Measurements from ENCODE around the gene CRAMP1. TPM values are rescaled to one million over a fixed set of nuclear protein-coding genes. Genes with fewer than 3 reads are reported as not detected.

Gene CRAMP1
- total and polyA plus RNA-seq, 2 of the 8 experiments (the other 6 are each of a cell fraction or from before 2014, with no cell fraction given), result 19.2 to 23.2 TPM

GRCh38 chr16:1633310-1633709 lies 21.1 kb downstream of the CRAMP1 start:
- peaks cover 0 to 45% of the 10 kb centered on the region in 2 experiments; a peak in 2 of 4 replicates for H3K79me2 ChIP-seq (ENCODE audit: control insufficient read depth in 1 of 2, insufficient read depth in 2 of 2, low read length in 2 of 2)
- ChIA-PET POLR2A (ENCODE audit: partially characterized antibody) (no interaction called here), CTCF (ENCODE audit: partially characterized antibody) (no interaction called here)
- H4K91ac ChIP-seq (replicated peaks; ENCODE audit: insufficient read length, low read length), result no peak overlapping the region
- H3K18ac ChIP-seq (ENCODE audit: extremely low read depth, low read length), result no peak overlapping the region
- H3K23ac ChIP-seq (ENCODE audit: insufficient read length), result no peak overlapping the region
- peaks cover 17 to 39% (median 21%) of the 10 kb centered on the region in 4 experiments; a peak in 7 of 8 replicates for H3K36me3 ChIP-seq (ENCODE audit: control insufficient read depth in 2 of 4, insufficient read depth in 4 of 4, low read length in 3 of 4)
- no peak overlapping the region for H2BK15ac ChIP-seq (ENCODE audit: low read length)
- H3K4ac ChIP-seq (replicated peaks; ENCODE audit: insufficient read length, low read depth, low read length), result no peak overlapping the region
- no peak for FAIRE-seq
- peaks cover 21% of the 10 kb centered on the region for H3K79me1 ChIP-seq (ENCODE audit: low read depth, low read length)
- H3K4me3 ChIP-seq (ENCODE audit: extremely low read depth in 1 of 4, insufficient read depth in 2 of 4, low read depth in 3 of 4, low read length in 4 of 4), result no peak overlapping the region
- H3K9me3 ChIP-seq (ENCODE audit: insufficient read depth in 2 of 2, low read depth in 1 of 2, low read length in 1 of 2), result no peaks in the 10 kb centered on the region
- no peak overlapping the region for H3K9ac ChIP-seq (replicated peaks in 1 of 4; ENCODE audit: extremely low read depth in 1 of 4, low read depth in 3 of 4, low read length in 3 of 4)
- H2AFZ ChIP-seq (ENCODE audit: low read length), result no peak overlapping the region
- H3K23me2 ChIP-seq (ENCODE audit: low read depth, low read length), result no peaks in the 10 kb centered on the region
- no peak overlapping the region for H3K27ac ChIP-seq (ENCODE audit: low read depth, low read length)
- H3K4me1 ChIP-seq (replicated peaks in 1 of 4; ENCODE audit: control insufficient read depth in 3 of 4, insufficient read depth in 4 of 4, low read length in 3 of 4), result no peaks in the 10 kb centered on the region
- no peak overlapping the region for H4K8ac ChIP-seq (ENCODE audit: extremely low read depth, insufficient read depth, low read length)
- no peak overlapping the region for H2BK12ac ChIP-seq (ENCODE audit: low read depth, low read length)
- H2BK5ac ChIP-seq (ENCODE audit: low read depth, low read length), result no peak overlapping the region
- H3K27me3 ChIP-seq (replicated peaks in 1 of 4; ENCODE audit: control insufficient read depth in 3 of 4, extremely low read depth in 1 of 4, insufficient read depth in 3 of 4, low read length in 3 of 4), result no peaks in the 10 kb centered on the region
- no peak overlapping the region for H2AK5ac ChIP-seq (ENCODE audit: low read depth, low read length)
- peaks cover 24 to 27% of the 10 kb centered on the region in 2 experiments for H4K20me1 ChIP-seq (replicated peaks in 1 of 2; ENCODE audit: control insufficient read depth in 1 of 2, insufficient read depth in 2 of 2, low read length in 2 of 2)
- DNase-seq (ENCODE audit: low read depth in 1 of 2, low spot score in 2 of 2), result no peak
- H2BK20ac ChIP-seq (ENCODE audit: low read length), result no peak overlapping the region
- H2BK120ac ChIP-seq (replicated peaks; ENCODE audit: low read depth, low read length), result no peak overlapping the region
- H3K56ac ChIP-seq (replicated peaks; ENCODE audit: insufficient read length, low read depth, low read length), result no peak overlapping the region
- no peak overlapping the region for H4K5ac ChIP-seq (ENCODE audit: insufficient read length, low read depth, low read length)
- no peak overlapping the region for H3K14ac ChIP-seq (ENCODE audit: insufficient read length)
- no peak overlapping the region for H3K4me2 ChIP-seq (ENCODE audit: insufficient read depth in 1 of 2, low read depth in 2 of 2, low read length in 2 of 2)
- WGBS, 2 experiments (ENCODE audit: extremely low coverage in 1 of 2, insufficient coverage in 1 of 2, insufficient read length in 1 of 2, insufficient replicate concordance in 2 of 2, low coverage in 1 of 2, low lambda C conversion rate in 2 of 2, missing lambda C conversion rate in 1 of 2), result 93% methylated on average over 12 of the region's 12 CpGs; no CpG with 5 or more reads in 1 of the 2 experiments
- no peak for TF ChIP-seq NANOG (IDR thresholded peaks at IDR 0.05; ENCODE audit: insufficient read depth, low read depth, low read length, poor library complexity, severe bottlenecking)
- no peak for TF ChIP-seq EZH2 (IDR thresholded peaks at IDR 0.05; ENCODE audit: low read depth, low read length, severe bottlenecking)
- no peak for TF ChIP-seq RAD21 (IDR thresholded peaks at IDR 0.05 in 1 of 2, conservative IDR thresholded peaks at IDR 0.05 in 1 of 2; ENCODE audit: low read depth in 2 of 2, low read length in 2 of 2)
